Smooth muscle cell (in vitro differentiated cells): ENCODE results near the gene HS3ST1. TPM values are rescaled to one million over a fixed set of nuclear protein-coding genes. Genes with fewer than 3 reads are reported as not detected.
A peak's percentile ranks its signal among the peaks of the same experiment; 100 is the strongest.

ENCODE experiments used
- DNase-seq: peaks from one replicate; lab custom pipeline; 2025; ENCODE audit not compliant: unreplicated experiment; lab: John Stamatoyannopoulos, UW
- H2AFZ ChIP-seq: fragments of 200-600 bp; sonication (generic); 2 replicates; pipeline ENCODE4 v1.6.0; 2016; ENCODE audit warnings: antibody characterized with exemption, low read depth, mild to moderate bottlenecking
- H3F3A ChIP-seq: fragments of 200-600 bp; sonication (generic); 2 replicates; pipeline ENCODE4 v1.6.0; 2017; ENCODE audit warnings: antibody characterized with exemption, low read depth
- H3K27ac ChIP-seq: fragments of 200-600 bp; sonication (generic); 2 replicates; pipeline ENCODE4 v1.5.1; 2016; ENCODE audit warnings: low read depth, mild to moderate bottlenecking
- H3K27me3 ChIP-seq: fragments of 200-600 bp; sonication (generic); 2 replicates; pipeline ENCODE4 v1.6.1; 2016; ENCODE audit warnings: low read depth, mild to moderate bottlenecking
- H3K36me3 ChIP-seq: fragments of 200-600 bp; sonication (generic); 2 replicates; pipeline ENCODE4 v1.5.1; 2016; ENCODE audit warnings: low read depth
- H3K4me1 ChIP-seq: fragments of 200-600 bp; sonication (generic); 2 replicates; pipeline ENCODE4 v1.5.1; 2016; ENCODE audit warnings: low read depth
- H3K4me2 ChIP-seq: fragments of 200-600 bp; sonication (generic); 2 replicates; pipeline ENCODE4 v1.6.0; 2016; ENCODE audit warnings: mild to moderate bottlenecking
- H3K4me3 ChIP-seq: fragments of 200-600 bp; sonication (generic); 2 replicates; pipeline ENCODE4 v1.5.1; 2016; ENCODE audit warnings: mild to moderate bottlenecking
- H3K79me2 ChIP-seq: fragments of 200-600 bp; sonication (generic); 2 replicates; pipeline ENCODE4 v1.6.0; 2016; ENCODE audit warnings: low read depth, mild to moderate bottlenecking
- H3K9ac ChIP-seq: fragments of 200-600 bp; sonication (generic); 2 replicates; pipeline ENCODE4 v1.6.0; 2016; ENCODE audit warnings: low read depth
- H3K9me3 ChIP-seq: fragments of 200-600 bp; sonication (generic); replicated peaks from 2 replicates; pipeline ENCODE4 v1.5.1; 2016; ENCODE audit warnings: low read depth
- H4K20me1 ChIP-seq: fragments of 200-600 bp; sonication (generic); 2 replicates; pipeline ENCODE4 v1.6.0; 2016; ENCODE audit warnings: low read depth
- WGBS: methylation state at CpG from one replicate; pipeline ENCODE4 v1.1.7; 2016; ENCODE audit warnings: low lambda C conversion rate; 5-methylcytosine and 5-hydroxymethylcytosine counted together
- polyA plus RNA-seq: library from polyadenylated mRNA; unstranded; fragments of >200 nt; fragmentation: Nextera tagmentation; extraction: Ambion mirVana; gene quantifications from 2 replicates; pipeline ENCODE4 v1.2.1, GENCODE V29; 2016
- total RNA-seq: library from RNA; depleted of rRNA; stranded (reverse); fragments of >200 nt; gene quantifications from 2 replicates; pipeline ENCODE4 v1.2.3, GENCODE V29; 2014
- TF ChIP-seq, protein P1 (sequence below): fragments of 200-600 bp; sonication (generic); IDR thresholded peaks from 2 replicates; pipeline ENCODE4 v1.5.1; 2017; ENCODE audit warnings: borderline replicate concordance, mild to moderate bottlenecking, antibody characterized with exemption; ENCODE audit not compliant: insufficient read depth, poor library complexity, severe bottlenecking

Gene HS3ST1
- total and polyA plus RNA-seq, 2 experiments from 2014 or later: 0.22 to 3.1 TPM

DNA sequence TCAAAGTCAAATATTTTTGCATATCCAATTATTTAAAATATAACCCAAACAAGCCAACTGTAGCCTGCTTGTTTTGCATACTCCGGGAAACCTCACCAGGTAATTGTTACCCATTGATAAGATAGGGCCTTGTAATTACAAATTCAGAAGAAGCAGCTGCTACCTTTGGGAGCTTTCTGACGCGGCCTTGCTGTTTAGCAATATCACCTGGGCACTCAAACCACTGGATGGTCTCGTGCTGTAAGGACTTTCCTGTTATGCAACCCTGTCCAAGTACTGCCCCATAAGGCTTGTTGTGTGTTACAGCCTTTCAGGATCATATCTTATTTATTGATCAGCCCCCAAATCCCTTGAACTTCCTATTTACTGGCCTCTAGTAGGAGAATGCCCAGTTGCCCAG, 52.1 kb downstream of the HS3ST1 start:
- Histone ChIP-seq H3K27ac (no peak overlapping the region), H3F3A (no peaks in the 10 kb centered on the region), H3K4me1 (no peaks in the 10 kb centered on the region), H3K4me2 (no peak overlapping the region), H3K27me3 (no peaks in the 10 kb centered on the region), H3K4me3 (no peak overlapping the region), H3K36me3 (no peaks in the 10 kb centered on the region), H3K9me3 (no peaks in the 10 kb centered on the region), H4K20me1 (no peaks in the 10 kb centered on the region), H3K9ac (no peak overlapping the region), H3K79me2 (no peaks in the 10 kb centered on the region), H2AFZ (no peak overlapping the region)
- WGBS: 86% methylated on average over 4 of the region's 4 CpGs
- no peak for DNase-seq
- TF ChIP-seq, protein P1, sequence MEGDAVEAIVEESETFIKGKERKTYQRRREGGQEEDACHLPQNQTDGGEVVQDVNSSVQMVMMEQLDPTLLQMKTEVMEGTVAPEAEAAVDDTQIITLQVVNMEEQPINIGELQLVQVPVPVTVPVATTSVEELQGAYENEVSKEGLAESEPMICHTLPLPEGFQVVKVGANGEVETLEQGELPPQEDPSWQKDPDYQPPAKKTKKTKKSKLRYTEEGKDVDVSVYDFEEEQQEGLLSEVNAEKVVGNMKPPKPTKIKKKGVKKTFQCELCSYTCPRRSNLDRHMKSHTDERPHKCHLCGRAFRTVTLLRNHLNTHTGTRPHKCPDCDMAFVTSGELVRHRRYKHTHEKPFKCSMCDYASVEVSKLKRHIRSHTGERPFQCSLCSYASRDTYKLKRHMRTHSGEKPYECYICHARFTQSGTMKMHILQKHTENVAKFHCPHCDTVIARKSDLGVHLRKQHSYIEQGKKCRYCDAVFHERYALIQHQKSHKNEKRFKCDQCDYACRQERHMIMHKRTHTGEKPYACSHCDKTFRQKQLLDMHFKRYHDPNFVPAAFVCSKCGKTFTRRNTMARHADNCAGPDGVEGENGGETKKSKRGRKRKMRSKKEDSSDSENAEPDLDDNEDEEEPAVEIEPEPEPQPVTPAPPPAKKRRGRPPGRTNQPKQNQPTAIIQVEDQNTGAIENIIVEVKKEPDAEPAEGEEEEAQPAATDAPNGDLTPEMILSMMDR: no peak

DNA sequence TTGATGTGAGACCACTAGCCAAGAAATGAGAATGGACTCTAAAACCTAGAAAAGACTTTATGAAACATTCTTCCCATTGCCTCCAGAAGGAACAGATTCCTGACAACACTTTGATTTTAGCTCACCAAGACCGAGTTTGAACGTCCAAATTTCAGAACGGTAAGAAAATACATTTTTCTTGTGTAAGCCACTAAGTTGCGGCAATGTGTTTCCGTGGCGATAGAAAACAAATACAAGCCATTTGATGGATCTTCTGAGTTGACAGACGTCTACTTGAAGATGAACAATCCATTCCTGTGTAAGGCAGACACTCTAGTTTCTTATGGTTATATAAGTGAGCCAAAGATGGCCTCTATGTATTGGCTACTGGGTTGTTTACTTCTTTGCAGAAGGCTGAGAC, 52.5 kb downstream of the HS3ST1 start:
- no peaks in the 10 kb centered on the region for H3K36me3 ChIP-seq
- no peaks in the 10 kb centered on the region for H3K27me3 ChIP-seq
- H3K9ac ChIP-seq: no peak overlapping the region
- DNase-seq: no peak
- H3K4me2 ChIP-seq: no peak overlapping the region
- no peaks in the 10 kb centered on the region for H3K4me1 ChIP-seq
- H3K27ac ChIP-seq: no peak overlapping the region
- H3K79me2 ChIP-seq: no peaks in the 10 kb centered on the region
- TF ChIP-seq, protein P1: no peak
- WGBS: 74% methylated on average over 7 of the region's 7 CpGs
- no peaks in the 10 kb centered on the region for H3K9me3 ChIP-seq
- no peaks in the 10 kb centered on the region for H3F3A ChIP-seq
- no peak overlapping the region for H3K4me3 ChIP-seq
- H4K20me1 ChIP-seq: no peaks in the 10 kb centered on the region
- H2AFZ ChIP-seq: no peak overlapping the region

DNA sequence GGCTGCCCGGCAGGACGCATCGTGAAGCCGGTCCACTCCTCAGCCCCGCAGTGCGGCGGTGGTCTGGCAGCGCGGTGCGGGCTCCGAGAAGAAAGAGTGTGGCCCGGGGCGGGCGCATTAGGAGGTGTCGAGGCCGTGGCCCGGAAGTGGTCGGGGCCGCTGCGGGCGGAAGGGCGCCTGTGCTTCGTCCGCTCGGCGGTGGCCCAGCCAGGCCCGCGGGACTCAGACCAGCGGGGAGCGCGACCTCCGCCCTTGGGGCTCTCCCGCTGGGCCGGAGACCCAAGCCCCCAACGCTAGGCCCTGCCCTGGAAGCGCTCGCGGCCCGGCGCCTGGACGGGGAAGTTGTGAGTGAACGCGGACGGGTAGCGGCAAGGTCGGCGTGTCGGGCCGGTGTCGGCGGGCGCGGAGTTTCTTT, 60.0 kb downstream of the HS3ST1 start:
- H3K36me3 ChIP-seq: no peaks in the 10 kb centered on the region
- no peak overlapping the region for H3K4me2 ChIP-seq
- H3K27ac ChIP-seq: no peak overlapping the region
- no peaks in the 10 kb centered on the region for H3F3A ChIP-seq
- TF ChIP-seq, protein P1: no peak
- H3K4me3 ChIP-seq: no peak overlapping the region
- no peaks in the 10 kb centered on the region for H3K9me3 ChIP-seq
- no peak overlapping the region for H3K9ac ChIP-seq
- no peaks in the 10 kb centered on the region for H3K79me2 ChIP-seq
- H3K27me3 ChIP-seq: no peaks in the 10 kb centered on the region
- WGBS: 98% methylated on average over 38 of the region's 53 CpGs
- H4K20me1 ChIP-seq: no peaks in the 10 kb centered on the region
- DNase-seq: no peak
- no peak overlapping the region for H2AFZ ChIP-seq
- H3K4me1 ChIP-seq: peaks cover 5% of the 10 kb centered on the region

DNA sequence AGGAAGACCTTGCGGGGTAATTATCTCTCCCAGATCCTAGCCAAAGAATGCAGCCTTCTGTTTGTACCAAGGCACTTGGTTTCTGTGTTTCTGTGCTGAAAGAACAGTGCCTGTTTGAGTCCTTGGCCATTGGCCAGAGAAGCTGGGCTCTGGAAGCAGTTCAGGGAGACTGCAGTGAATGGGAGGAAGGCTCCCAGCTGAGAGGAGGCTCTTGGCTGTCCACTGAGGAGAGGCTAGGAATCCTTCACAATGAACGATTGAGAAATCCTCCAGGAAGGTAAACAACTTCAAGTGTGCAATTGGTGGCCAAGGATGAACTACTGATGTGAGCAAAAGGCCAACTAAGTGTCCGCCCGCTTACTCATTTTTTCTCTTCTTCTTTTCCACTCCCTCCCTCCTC, 61.3 kb downstream of the HS3ST1 start:
- TF ChIP-seq, protein P1: no peak
- H3F3A ChIP-seq: no peaks in the 10 kb centered on the region
- no peaks in the 10 kb centered on the region for H4K20me1 ChIP-seq
- H3K27ac ChIP-seq: no peak overlapping the region
- no peaks in the 10 kb centered on the region for H3K9me3 ChIP-seq
- no peak overlapping the region for H3K4me2 ChIP-seq
- WGBS: 62% methylated on average over 4 of the region's 4 CpGs
- H3K4me1 ChIP-seq: peaks cover 5% of the 10 kb centered on the region
- peak; percentile 1 for DNase-seq
- no peak overlapping the region for H3K4me3 ChIP-seq
- H2AFZ ChIP-seq: no peak overlapping the region
- H3K27me3 ChIP-seq: no peaks in the 10 kb centered on the region
- no peaks in the 10 kb centered on the region for H3K79me2 ChIP-seq
- H3K9ac ChIP-seq: no peak overlapping the region
- no peaks in the 10 kb centered on the region for H3K36me3 ChIP-seq
